GM12872 (cell line): Measurements from ENCODE around the gene SLC39A11.

ENCODE experiments used
- CTCF ChIP-seq: IDR thresholded peaks from 3 replicates; pipeline ENCODE4 v1.5.1; 2011; ENCODE audit warnings: low read depth, mild to moderate bottlenecking, low read length, moderate library complexity; ENCODE audit not compliant: insufficient read depth

The SLC39A11 gene

GRCh38 chr17:72974605-72975232, 117.8 kb downstream of the SLC39A11 start:
- TF ChIP-seq CTCF, result no peak

GRCh38 chr17:72972263-72972951, 120.1 kb downstream of the SLC39A11 start:
- TF ChIP-seq CTCF, result no peak

GRCh38 chr17:72971226-72971880, 121.1 kb downstream of the SLC39A11 start:
- TF ChIP-seq CTCF, result no peak

GRCh38 chr17:72970797-72971196, 121.7 kb downstream of the SLC39A11 start:
- TF ChIP-seq CTCF, result no peak

- no peak for TF ChIP-seq CTCF
Measured at GRCh38 chr17:72970246-72970645, 122.2 kb downstream of the SLC39A11 start.

GRCh38 chr17:72969293-72969906, 123.1 kb downstream of the SLC39A11 start:
- TF ChIP-seq CTCF, result no peak

GRCh38 chr17:72968798-72969197, 123.7 kb downstream of the SLC39A11 start:
- no peak for TF ChIP-seq CTCF
